Activated T-helper 2 cell treated with anti-CD3 and anti-CD28 coated beads, Interferon-gamma antibody, Interleukin-2, Interleukin-4, amounts not matched to agents 10 μg/mL and 5 μg/mL and 100 μg/mL, durations not matched to agents 14 hours and 24 hours and 36 hours (primary cell): Measurements from ENCODE around the gene ZKSCAN2. TPM values are rescaled to one million over a fixed set of nuclear protein-coding genes. Genes with fewer than 3 reads are reported as not detected.

Experiments
- DNase-seq: peaks from one replicate; pipeline ENCODE4 v3.0.0; 2021; ENCODE audit warnings: low spot score
- H3K27ac Mint-ChIP-seq: one replicate; pipeline ENCODE4 v1.8.0; 2021; ENCODE audit warnings: mixed read lengths
- H3K27me3 Mint-ChIP-seq: one replicate; pipeline ENCODE4 v1.8.0; 2021; ENCODE audit warnings: low read depth, mixed read lengths
- H3K36me3 Mint-ChIP-seq: one replicate; pipeline ENCODE4 v1.8.0; 2021; ENCODE audit warnings: low read depth, mixed read lengths
- H3K4me1 Mint-ChIP-seq: one replicate; pipeline ENCODE4 v1.8.0; 2021; ENCODE audit warnings: low read depth, mixed read lengths
- H3K4me3 Mint-ChIP-seq: one replicate; pipeline ENCODE4 v1.8.0; 2021; ENCODE audit warnings: low read depth, mild to moderate bottlenecking, moderate library complexity, mixed read lengths
- H3K9me3 Mint-ChIP-seq: one replicate; pipeline ENCODE4 v1.8.0; 2021; ENCODE audit warnings: mixed read lengths
- intact Hi-C: fragments of 100-400 bp; cut with micrococcal nuclease; formaldehyde crosslinking; loops from one replicate; pipeline ENCODE4 v1.15.1; 2023
- total RNA-seq: library from RNA; stranded (reverse); gene quantifications from 2 replicates; pipeline ENCODE4 v1.2.3, GENCODE V29; 2022

The ZKSCAN2 gene
- 6.4 and 7.9 TPM in 2 replicates for total RNA-seq

DNA sequence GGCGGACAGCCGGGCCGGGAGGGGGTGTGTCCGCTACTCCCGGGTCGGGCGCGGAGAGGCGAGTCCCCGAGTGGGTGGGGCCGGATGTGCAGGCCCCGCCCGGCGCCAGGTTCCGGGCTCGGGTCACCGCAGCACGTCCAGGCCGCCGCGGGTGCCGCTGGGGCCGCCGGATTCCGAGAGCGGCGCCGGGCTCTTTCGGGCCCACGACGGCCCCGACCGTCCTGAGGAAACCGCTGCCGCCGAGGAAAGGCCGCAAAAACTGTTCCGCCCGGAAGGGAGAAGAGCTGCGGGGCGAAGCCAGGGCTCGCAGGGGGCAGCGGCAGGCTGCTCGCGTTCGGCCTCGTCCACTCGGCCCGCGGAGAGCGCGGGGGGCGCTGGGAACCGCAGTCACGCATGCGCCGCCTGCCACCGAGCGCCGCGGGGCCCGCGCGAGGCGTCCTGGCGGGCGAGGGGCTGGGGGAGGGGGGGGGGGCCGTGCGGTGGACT lies at the start of gene ZKSCAN2:
Gene ZKSCAN2 (minus strand): TSS at position 376 of the 486 bp plus-strand sequence. CDS start 718 bp downstream, outside the sequence.
- DNase-seq, result peak; percentile 83
- Mint-ChIP-seq H3K36me3 (peaks cover 46% of the 10 kb centered on the region), H3K4me1 (peaks cover 43% of the 10 kb centered on the region), H3K27ac (peak within 1 kb of the TSS; percentile 95), H3K27me3 (no peaks in the 10 kb centered on the region), H3K4me3 (peak within 1 kb of the TSS; percentile 87), H3K9me3 (no peaks in the 10 kb centered on the region)
- intact Hi-C loops, result loop anchor here (5.0 kb wide), 1 partner anchor 720 kb away; the partner anchor contains the start of gene RBBP6

DNA sequence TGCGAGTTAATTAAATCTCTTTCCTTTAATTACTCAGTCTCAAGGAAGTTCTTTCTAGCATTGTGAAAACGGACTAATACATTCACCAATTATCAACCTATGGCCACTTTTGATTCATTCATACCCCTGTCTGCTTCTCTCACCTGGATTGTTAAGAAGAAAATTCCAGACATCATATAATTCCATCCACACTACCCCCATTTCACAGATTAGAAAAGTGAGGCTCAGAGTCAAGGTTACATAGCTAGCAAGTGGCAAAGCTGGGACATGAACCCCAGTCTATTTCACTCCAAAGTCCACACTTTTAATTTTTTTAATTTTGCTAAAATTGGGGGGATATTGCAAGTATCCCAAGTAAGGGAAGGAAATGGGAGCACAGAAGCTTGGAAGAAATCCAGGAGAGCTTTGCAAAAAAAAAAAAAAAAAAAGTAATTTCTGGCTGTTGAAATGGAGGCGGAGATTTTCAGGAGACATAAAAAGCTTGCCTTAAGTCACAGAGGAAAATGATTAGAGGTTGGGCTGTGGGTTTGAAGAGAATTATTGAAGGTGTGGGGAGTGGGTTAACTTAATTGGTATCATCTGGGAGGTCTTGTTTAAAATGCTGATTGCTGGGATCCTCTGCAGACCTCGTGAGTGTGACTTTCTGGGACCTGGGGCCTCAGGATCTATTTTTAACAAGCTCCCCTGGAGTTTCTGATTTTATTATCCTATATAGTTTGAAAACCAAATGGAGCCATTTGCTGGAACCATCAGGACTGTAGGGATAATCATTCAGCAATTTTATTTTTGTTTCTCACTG lies 42.3 kb upstream of the ZKSCAN2 start:
- H3K4me3 Mint-ChIP-seq, result no peak overlapping the region
- H3K36me3 Mint-ChIP-seq, result no peaks in the 10 kb centered on the region
- H3K4me1 Mint-ChIP-seq, result peaks cover 11% of the 10 kb centered on the region
- H3K9me3 Mint-ChIP-seq, result no peaks in the 10 kb centered on the region
- intact Hi-C loops, result no loop called here
- peaks cover 4% of the 10 kb centered on the region for H3K27me3 Mint-ChIP-seq
- no peak for DNase-seq
- H3K27ac Mint-ChIP-seq, result no peak overlapping the region

DNA sequence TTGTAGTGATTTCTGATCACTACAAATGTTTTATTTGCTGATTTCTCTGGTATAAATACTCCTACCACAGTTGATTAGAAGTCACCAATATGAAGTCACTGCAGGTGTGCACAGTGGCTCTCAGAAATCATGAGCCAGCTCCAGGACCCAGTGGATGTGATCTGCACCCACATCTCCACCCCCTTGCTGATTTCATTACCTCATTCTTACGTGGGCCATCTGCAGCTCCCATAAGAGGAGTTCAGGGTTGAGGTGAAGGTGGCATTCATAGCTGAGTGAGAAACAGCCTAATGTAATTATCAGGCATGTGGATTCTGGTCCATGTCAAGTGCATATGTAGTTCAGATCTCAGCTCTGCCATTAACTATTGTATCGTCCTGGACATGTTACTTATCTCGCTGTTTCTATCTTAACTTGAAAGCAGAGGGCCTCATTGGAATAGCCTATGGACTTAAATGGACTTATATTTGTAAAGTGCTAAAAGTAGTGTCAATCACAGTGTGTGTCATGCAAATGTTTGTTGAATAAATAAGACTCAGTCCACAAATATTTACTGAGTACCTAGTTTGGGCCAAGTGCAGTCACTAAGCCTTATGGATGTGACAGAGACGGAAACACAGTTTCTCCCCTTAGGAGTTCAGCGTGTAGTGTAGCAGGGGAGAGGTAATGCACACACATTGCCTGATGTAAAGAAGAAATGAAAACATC lies 40.7 kb upstream of the ZKSCAN2 start:
- DNase-seq, result no peak
- Mint-ChIP-seq H3K4me3 (no peak overlapping the region), H3K27ac (no peak overlapping the region), H3K27me3 (no peaks in the 10 kb centered on the region), H3K36me3 (no peaks in the 10 kb centered on the region), H3K9me3 (no peaks in the 10 kb centered on the region), H3K4me1 (peaks cover 11% of the 10 kb centered on the region)
- intact Hi-C loops, result no loop called here

DNA sequence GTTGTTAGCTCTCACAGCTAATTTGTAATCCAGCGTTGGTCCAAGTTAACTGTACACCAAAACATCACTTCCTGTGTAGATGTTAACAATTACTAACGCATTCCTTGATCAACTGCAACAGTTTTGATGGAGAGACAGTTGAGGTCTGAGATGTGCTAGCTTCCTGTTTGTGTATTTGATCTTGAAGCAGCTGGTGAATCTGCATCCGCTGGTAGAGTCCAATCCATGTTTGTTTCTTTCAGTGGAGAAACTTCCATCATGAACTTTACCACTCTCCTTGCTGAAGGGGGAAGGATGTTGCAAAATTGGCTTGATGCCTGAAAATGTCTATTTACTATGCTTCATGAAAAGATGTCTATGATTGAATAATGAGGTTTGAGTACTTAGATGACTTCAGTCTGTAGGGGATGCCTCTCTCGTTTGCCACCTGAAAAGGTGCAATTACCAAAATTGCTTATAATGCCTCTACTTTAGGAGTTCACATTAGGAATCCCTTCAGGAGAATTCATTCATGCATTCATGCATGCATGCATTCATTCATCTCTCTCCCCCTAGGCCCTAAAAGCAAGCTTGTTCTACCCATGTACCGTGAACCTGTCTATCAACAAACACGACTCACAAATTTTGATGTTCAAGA lies 39.6 kb upstream of the ZKSCAN2 start:
- no peak for DNase-seq
- Mint-ChIP-seq H3K27me3 (no peaks in the 10 kb centered on the region), H3K9me3 (no peaks in the 10 kb centered on the region), H3K4me1 (peaks cover 11% of the 10 kb centered on the region), H3K36me3 (no peaks in the 10 kb centered on the region), H3K4me3 (no peak overlapping the region), H3K27ac (no peak overlapping the region)
- intact Hi-C loops, result no loop called here

DNA sequence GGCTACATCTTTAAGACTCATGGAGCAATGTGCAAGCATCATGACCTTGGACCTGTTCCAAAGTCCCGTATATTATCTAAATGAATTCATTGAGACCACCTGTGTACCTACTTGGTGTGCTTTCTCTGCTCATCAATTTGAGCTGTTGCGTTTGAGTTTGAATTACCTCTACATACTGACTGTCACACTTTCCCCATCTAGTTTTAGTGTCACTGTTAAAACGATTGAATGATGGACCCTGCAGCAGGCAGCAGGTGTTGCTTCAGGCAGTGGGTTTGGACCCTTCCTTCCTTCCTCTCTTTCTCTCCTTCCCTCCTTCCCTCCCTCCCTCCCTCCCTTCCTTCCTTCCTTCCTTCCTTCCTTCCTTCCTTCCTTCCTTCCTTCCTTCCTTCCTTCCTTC lies 33.9 kb upstream of the ZKSCAN2 start:
- Mint-ChIP-seq H3K4me3 (no peak overlapping the region), H3K27me3 (no peaks in the 10 kb centered on the region), H3K27ac (no peak overlapping the region), H3K4me1 (peaks cover 4% of the 10 kb centered on the region), H3K9me3 (no peaks in the 10 kb centered on the region), H3K36me3 (no peaks in the 10 kb centered on the region)
- DNase-seq, result no peak
- intact Hi-C loops, result no loop called here

DNA sequence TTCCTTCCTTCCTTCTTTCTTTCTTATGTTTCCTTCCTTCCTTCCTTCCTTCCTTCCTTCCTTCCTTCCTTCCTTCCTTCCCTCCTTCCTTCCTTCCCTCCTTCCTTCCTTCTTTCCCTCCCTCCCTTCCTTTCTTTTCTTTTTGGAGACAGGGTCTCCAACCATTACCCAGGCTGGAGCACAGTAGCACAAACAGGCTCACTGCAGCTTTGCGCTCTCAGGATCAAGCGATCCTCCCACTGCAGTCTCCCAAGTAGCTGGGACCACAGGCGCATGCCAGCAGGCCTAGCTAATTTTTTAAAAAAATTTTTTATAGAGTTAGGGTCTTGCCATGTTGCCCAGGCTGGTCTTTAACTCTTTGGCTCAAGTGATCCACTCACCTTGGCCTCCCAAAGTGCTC lies 31.8 kb upstream of the ZKSCAN2 start:
- Mint-ChIP-seq H3K27me3 (no peaks in the 10 kb centered on the region), H3K4me1 (no peaks in the 10 kb centered on the region)
- no peak for DNase-seq

DNA sequence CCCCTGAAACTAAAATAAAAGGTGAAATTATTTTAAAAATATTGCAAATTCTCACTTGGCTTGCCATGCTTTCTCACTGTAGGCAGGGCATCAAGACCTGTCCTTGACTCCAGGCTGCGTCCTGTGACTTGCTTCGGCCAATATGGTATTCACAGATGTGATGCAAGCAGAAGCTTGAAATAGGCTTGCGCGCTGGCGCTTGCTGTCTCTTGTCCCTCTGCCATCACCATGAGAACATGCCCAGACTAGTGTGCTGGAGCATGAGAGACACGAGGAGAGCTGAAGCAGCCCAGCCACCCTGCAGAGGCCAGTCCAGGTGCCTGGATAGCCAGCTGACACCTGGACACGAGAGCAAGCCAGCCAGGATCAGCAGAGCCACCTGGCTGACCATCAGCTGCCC lies 21.8 kb upstream of the ZKSCAN2 start:
- Mint-ChIP-seq H3K4me3 (no peak overlapping the region), H3K27me3 (no peaks in the 10 kb centered on the region), H3K4me1 (no peaks in the 10 kb centered on the region), H3K9me3 (peaks cover 17% of the 10 kb centered on the region), H3K27ac (no peak overlapping the region), H3K36me3 (no peaks in the 10 kb centered on the region)
- DNase-seq, result no peak
- intact Hi-C loops, result no loop called here

More for the DNA sequence above, 31.8 kb upstream of the ZKSCAN2 start:
- intact Hi-C loops, result no loop called here
- Mint-ChIP-seq H3K9me3 (peaks cover 3% of the 10 kb centered on the region), H3K27ac (no peak overlapping the region), H3K36me3 (no peaks in the 10 kb centered on the region), H3K4me3 (no peak overlapping the region)

DNA sequence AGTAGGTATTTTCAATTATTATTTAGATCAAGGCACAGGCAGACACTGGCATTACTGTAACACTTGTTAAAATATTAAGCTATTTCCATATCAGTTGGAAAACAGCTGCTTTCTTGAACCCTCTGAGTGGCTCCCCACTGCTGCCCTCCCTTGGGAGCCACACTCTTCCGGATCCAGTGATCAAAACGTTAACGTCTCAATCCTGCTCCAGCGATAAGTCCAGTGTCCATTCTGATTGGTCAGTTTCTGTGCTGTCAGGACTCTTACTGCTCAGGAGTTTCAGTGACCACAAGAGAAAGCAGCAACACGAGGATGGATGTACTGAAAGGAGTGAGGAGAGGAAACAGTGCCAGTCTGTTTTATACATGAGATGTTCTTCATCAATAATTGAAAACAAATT lies 13.8 kb upstream of the ZKSCAN2 start:
- intact Hi-C loops, result no loop called here
- Mint-ChIP-seq H3K27ac (no peak overlapping the region), H3K9me3 (no peaks in the 10 kb centered on the region), H3K4me1 (no peaks in the 10 kb centered on the region), H3K27me3 (no peaks in the 10 kb centered on the region), H3K36me3 (peaks cover 19% of the 10 kb centered on the region), H3K4me3 (no peak overlapping the region)
- DNase-seq, result no peak

DNA sequence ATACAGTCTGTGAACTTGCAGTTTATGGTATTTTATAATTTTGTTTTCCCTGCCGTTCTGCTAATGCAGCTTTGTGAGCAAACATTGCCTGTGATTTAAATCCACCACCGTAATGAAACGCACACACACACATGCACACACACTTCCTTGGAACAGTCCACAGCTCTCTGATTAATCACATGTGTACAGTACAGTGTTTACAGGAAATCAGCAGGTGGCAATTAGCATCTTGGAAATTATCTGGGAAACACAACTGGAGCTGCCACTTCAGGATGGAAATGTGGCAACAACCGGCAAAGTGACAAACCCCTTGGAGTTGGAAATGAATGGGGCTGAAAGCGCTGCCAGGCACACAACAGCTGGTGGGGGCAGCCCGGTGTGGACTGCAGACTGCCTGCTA lies 12.9 kb upstream of the ZKSCAN2 start:
- H3K27ac Mint-ChIP-seq, result no peak overlapping the region
- no peaks in the 10 kb centered on the region for H3K4me1 Mint-ChIP-seq
- no peaks in the 10 kb centered on the region for H3K9me3 Mint-ChIP-seq
- intact Hi-C loops, result no loop called here
- no peak overlapping the region for H3K4me3 Mint-ChIP-seq
- peaks cover 25% of the 10 kb centered on the region for H3K36me3 Mint-ChIP-seq
- no peak for DNase-seq
- no peaks in the 10 kb centered on the region for H3K27me3 Mint-ChIP-seq

DNA sequence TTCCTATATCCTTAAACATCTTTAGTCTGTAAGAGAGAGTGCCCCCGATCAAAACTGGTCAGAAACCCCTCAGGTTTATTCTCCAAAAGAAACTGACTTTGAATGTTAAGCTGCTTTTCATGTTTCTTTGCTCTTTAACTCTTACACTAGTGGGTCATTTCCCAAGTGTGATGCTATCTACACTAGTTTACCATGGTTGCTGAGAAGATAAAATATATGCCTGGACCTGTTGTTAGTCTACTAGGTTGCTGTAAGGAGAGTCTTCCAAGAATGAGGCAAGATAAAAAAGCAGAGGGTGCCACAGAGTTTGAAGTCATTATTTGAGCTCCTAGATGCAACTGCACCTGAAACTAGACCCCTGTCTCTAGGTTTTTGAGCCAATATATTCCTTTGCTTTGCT lies 12.2 kb upstream of the ZKSCAN2 start:
- no peak overlapping the region for H3K27ac Mint-ChIP-seq
- no peak overlapping the region for H3K4me3 Mint-ChIP-seq
- no peak for DNase-seq
- H3K27me3 Mint-ChIP-seq, result no peaks in the 10 kb centered on the region
- peaks cover 32% of the 10 kb centered on the region for H3K36me3 Mint-ChIP-seq
- H3K4me1 Mint-ChIP-seq, result no peaks in the 10 kb centered on the region
- intact Hi-C loops, result no loop called here
- H3K9me3 Mint-ChIP-seq, result no peaks in the 10 kb centered on the region

DNA sequence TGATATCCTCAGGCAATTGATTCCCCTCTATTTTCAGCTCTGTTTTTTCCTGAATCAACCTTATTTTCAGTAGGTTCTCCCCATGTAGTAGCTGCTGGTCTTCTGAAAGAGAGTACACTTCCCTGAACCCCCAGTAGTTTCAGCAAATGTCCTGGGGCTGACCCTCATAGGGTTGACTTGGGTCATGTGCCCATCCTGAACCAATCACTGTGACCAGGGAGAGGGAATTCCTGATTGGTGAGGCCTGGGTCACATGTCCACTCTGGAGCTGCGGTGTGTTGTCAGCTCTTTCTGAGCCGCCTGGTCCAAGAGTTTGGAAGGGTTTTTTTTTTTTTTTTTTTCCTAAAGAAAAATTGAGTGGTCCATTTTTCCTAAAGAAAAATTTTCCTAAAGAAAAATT lies 8.3 kb upstream of the ZKSCAN2 start:
- no peak for DNase-seq
- Mint-ChIP-seq H3K4me3 (no peak overlapping the region), H3K27ac (no peak overlapping the region), H3K27me3 (no peaks in the 10 kb centered on the region), H3K9me3 (no peaks in the 10 kb centered on the region), H3K36me3 (peaks cover 61% of the 10 kb centered on the region), H3K4me1 (peaks cover 5% of the 10 kb centered on the region)
- intact Hi-C loops, result no loop called here

DNA sequence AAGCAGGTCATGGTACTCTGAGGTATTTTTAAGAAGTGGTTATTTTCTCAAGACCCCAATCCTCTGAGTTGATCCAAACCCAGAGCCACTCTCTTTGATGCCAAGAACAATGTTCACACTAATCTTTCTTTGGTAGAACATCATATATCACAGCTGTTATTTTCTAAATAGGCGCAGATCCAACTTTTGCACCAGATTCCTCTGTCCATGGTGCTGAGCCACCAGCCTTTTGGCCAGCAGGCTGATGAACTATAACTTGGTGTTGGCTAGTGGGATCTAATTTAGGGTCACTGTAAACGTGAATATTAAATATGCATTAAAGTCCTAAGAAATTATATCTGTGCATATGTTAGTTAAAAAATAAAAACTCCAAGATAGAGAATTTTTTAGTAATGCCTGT lies 7.0 kb upstream of the ZKSCAN2 start:
- DNase-seq, result no peak
- H3K27me3 Mint-ChIP-seq, result no peaks in the 10 kb centered on the region
- intact Hi-C loops, result no loop called here

DNA sequence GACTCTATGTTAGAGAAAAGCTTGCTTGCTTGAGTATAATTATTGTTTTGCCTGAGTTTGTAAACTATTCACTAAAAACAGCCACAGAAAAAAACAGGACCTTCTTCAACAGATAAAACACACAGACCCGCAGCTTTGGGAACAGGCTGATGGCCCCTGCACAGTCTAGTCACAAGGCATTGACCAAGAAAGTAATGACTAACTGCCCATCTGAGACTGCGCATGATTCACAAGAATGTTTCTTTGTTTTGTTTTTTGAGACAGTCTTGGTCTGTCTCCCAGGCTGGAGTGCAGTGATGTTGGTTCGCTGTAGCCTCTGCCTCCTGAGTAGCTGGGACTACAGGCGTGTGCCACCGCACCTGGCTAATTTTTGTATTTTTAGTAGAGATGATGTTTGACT lies 2.8 kb upstream of the ZKSCAN2 start:
- H3K4me3 Mint-ChIP-seq, result no peak overlapping the region
- H3K4me1 Mint-ChIP-seq, result peaks cover 36% of the 10 kb centered on the region
- H3K27ac Mint-ChIP-seq, result no peak overlapping the region
- no peak for DNase-seq
- intact Hi-C loops, result no loop called here
- peaks cover 53% of the 10 kb centered on the region for H3K36me3 Mint-ChIP-seq
- H3K27me3 Mint-ChIP-seq, result no peaks in the 10 kb centered on the region
- no peaks in the 10 kb centered on the region for H3K9me3 Mint-ChIP-seq

More for the DNA sequence above, 7.0 kb upstream of the ZKSCAN2 start:
- Mint-ChIP-seq H3K36me3 (peaks cover 61% of the 10 kb centered on the region), H3K9me3 (no peaks in the 10 kb centered on the region), H3K4me1 (peaks cover 11% of the 10 kb centered on the region), H3K27ac (no peak overlapping the region), H3K4me3 (no peak overlapping the region)
